ENCODE measurements around the gene GRHPR. TPM values are rescaled to one million over a fixed set of nuclear protein-coding genes. Genes with fewer than 3 reads are reported as not detected.
A peak's percentile ranks its signal among the peaks of the same experiment; 100 is the strongest.

The GRHPR gene
- total RNA-seq, 1 donor from 2014 or later = 84.3 TPM

DNA sequence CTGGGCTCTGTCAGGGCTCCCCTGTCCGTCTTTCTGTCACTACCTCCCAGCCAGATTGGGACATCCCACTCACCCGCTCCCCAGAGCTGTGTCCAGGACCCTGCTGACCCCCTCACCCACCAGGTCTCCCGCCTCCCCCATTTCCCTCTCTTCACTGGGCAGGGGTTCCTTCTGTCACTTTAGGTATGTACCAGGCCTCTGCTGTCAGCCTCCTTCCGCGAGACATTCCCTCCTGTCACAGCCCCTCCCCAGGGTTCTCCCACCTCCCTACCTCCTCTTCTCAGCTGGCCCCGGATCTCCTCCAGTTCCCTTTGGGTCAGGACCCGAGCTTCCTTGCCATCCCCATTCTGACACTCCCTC lies 63.7 kb downstream of the GRHPR start:
- peak overlapping the region; percentile 66 for H3K27ac Mint-ChIP-seq (ENCODE audit: unreplicated experiment)
- peaks cover 28% of the 10 kb centered on the region for H3K4me1 Mint-ChIP-seq (ENCODE audit: low read depth)
- no peak for DNase-seq (ENCODE audit: low spot score)
- TF ChIP-seq, protein P1, sequence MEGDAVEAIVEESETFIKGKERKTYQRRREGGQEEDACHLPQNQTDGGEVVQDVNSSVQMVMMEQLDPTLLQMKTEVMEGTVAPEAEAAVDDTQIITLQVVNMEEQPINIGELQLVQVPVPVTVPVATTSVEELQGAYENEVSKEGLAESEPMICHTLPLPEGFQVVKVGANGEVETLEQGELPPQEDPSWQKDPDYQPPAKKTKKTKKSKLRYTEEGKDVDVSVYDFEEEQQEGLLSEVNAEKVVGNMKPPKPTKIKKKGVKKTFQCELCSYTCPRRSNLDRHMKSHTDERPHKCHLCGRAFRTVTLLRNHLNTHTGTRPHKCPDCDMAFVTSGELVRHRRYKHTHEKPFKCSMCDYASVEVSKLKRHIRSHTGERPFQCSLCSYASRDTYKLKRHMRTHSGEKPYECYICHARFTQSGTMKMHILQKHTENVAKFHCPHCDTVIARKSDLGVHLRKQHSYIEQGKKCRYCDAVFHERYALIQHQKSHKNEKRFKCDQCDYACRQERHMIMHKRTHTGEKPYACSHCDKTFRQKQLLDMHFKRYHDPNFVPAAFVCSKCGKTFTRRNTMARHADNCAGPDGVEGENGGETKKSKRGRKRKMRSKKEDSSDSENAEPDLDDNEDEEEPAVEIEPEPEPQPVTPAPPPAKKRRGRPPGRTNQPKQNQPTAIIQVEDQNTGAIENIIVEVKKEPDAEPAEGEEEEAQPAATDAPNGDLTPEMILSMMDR (IDR thresholded peaks at IDR 0.05) = no peak
- no peaks in the 10 kb centered on the region for H3K9me3 Mint-ChIP-seq (ENCODE audit: low read depth)
- no peaks in the 10 kb centered on the region for H3K27me3 Mint-ChIP-seq (ENCODE audit: low read depth)
- peaks cover 7% of the 10 kb centered on the region for H3K36me3 Mint-ChIP-seq (ENCODE audit: low read depth)
- peak overlapping the region; percentile 79 for H3K4me3 Mint-ChIP-seq (ENCODE audit: unreplicated experiment)

Other genes with a start within 250 kb of the GRHPR start
- 14.1 to 15.3 TPM (median 14.5 TPM) in 3 replicates for gene ZBTB5, start 42.8 kb downstream of the GRHPR start, total RNA-seq
- gene POLR1E, start 63.3 kb downstream of the GRHPR start, total RNA-seq = 12.7 to 13.9 TPM (median 13.7 TPM) in 3 replicates
- gene FBXO10, start 153.7 kb downstream of the GRHPR start, total RNA-seq = 13.2 to 15.9 TPM (median 15.2 TPM) in 3 replicates
- 77.5 to 117 TPM (median 83.0 TPM) in 3 replicates for gene TOMM5, start 169.9 kb downstream of the GRHPR start, total RNA-seq
- not detected in 3 replicates for gene FRMPD1, start 228.3 kb downstream of the GRHPR start, total RNA-seq